NCI-H2029 treated with DMSO at 0.1 percent for 48 hours (cell line): ENCODE data around the gene SUPT5H.
A peak's percentile ranks its signal among the peaks of the same experiment; 100 is the strongest.

Experiments
- DNase-seq: peaks from one replicate; lab custom pipeline; 2025; lab: John Stamatoyannopoulos, UW

The SUPT5H gene

GRCh38 chr19:39497701-39497995 is 52.3 kb downstream of the SUPT5H start:
- DNase-seq, result no peak

GRCh38 chr19:39497996-39498797 is 52.8 kb downstream of the SUPT5H start:
- peak; percentile 70 for DNase-seq

- DNase-seq, result peak; percentile 14
Measured at GRCh38 chr19:39498798-39499642, 53.6 kb downstream of the SUPT5H start, which contains the start of gene DLL3. DLL3 (plus strand) TSS chr19:39498947; CDS start chr19:39498975, 28 bp downstream.

GRCh38 chr19:39499932-39500331 is 54.5 kb downstream of the SUPT5H start:
- DNase-seq, result no peak

GRCh38 chr19:39500543-39500942 is 55.2 kb downstream of the SUPT5H start:
- DNase-seq, result no peak

GRCh38 chr19:39501340-39501739 is 56.0 kb downstream of the SUPT5H start:
- DNase-seq, result no peak

- no peak for DNase-seq
Measured at GRCh38 chr19:39502640-39503417, 57.4 kb downstream of the SUPT5H start.

- no peak for DNase-seq
Measured at GRCh38 chr19:39506598-39506943, 61.2 kb downstream of the SUPT5H start.

- no peak for DNase-seq
Measured at GRCh38 chr19:39506944-39507714, 61.7 kb downstream of the SUPT5H start.

- DNase-seq, result no peak
Measured at GRCh38 chr19:39507715-39508364, 62.5 kb downstream of the SUPT5H start.

- DNase-seq, result no peak
Measured at GRCh38 chr19:39508629-39509028, 63.2 kb downstream of the SUPT5H start.

GRCh38 chr19:39509233-39509632 is 63.9 kb downstream of the SUPT5H start:
- no peak for DNase-seq

GRCh38 chr19:39512988-39513387 is 67.6 kb downstream of the SUPT5H start:
- no peak for DNase-seq

- no peak for DNase-seq
Measured at GRCh38 chr19:39514840-39515550, 69.6 kb downstream of the SUPT5H start, which contains the start of gene SELENOV. SELENOV (plus strand) TSS chr19:39515139; CDS start chr19:39515213, 74 bp downstream.

- DNase-seq, result no peak
Measured at GRCh38 chr19:39515551-39516191, 70.3 kb downstream of the SUPT5H start.

- no peak for DNase-seq
Measured at GRCh38 chr19:39516270-39516669, 70.9 kb downstream of the SUPT5H start.

- DNase-seq, result no peak
Measured at GRCh38 chr19:39517432-39517831, 72.0 kb downstream of the SUPT5H start.

- DNase-seq, result no peak
Measured at GRCh38 chr19:39518458-39518857, 73.1 kb downstream of the SUPT5H start.

- no peak for DNase-seq
Measured at GRCh38 chr19:39518975-39519374, 73.6 kb downstream of the SUPT5H start.
